GM06990 (cell line): ENCODE data around the gene TMEM139.
A peak's percentile ranks its signal among the peaks of the same experiment; 100 is the strongest.

Experiments used
- DNase-seq: peaks from one replicate; pipeline ENCODE4 v3.0.0-alpha.2; 2011; ENCODE audit not compliant: insufficient read length; ENCODE audit errors: extremely low read depth
- H3K27me3 ChIP-seq: replicated peaks from 2 replicates; pipeline ENCODE4 v1.6.0; 2011; ENCODE audit warnings: low read length; ENCODE audit not compliant: control insufficient read depth, insufficient read depth
- H3K36me3 ChIP-seq: 2 replicates; pipeline ENCODE4 v1.5.1; 2011; ENCODE audit warnings: low read length; ENCODE audit not compliant: control insufficient read depth, insufficient read depth
- H3K4me3 ChIP-seq: replicated peaks from 2 replicates; pipeline ENCODE4 v1.5.1; 2011; ENCODE audit warnings: low read depth, mild to moderate bottlenecking, control low read depth, low read length
- TF ChIP-seq, protein P1 (sequence below): IDR thresholded peaks from 2 replicates; pipeline ENCODE4 v1.5.1; 2011; ENCODE audit warnings: low read length, control low read depth, mild to moderate bottlenecking, inconsistent platforms; ENCODE audit not compliant: insufficient read depth, poor library complexity, severe bottlenecking

The TMEM139 gene

DNA sequence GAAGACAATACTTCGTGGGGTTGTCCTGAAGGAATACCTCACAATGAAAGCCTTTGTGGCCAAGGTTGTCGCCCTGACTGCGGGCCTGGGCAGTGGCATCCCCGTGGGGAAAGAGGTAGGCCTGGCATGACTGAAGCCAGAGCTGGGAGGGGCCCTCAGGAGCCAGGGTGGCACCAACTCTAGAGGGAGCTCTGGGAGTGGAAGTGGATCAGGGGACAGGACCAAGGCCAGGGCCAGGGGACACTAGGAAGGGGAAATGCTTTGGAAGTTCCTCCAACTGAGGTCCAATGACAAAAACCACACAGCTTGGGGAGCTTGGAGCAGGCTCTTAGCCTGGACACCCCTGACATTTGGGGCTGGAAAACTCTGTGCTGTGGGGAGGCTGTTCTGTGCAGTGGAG, 37.0 kb downstream of the TMEM139 start:
- Histone ChIP-seq H3K4me3 (no peak overlapping the region), H3K36me3 (no peaks in the 10 kb centered on the region), H3K27me3 (no peaks in the 10 kb centered on the region; the same call in 1 of the 2 replicates)
- DNase-seq: no peak
- TF ChIP-seq, protein P1, sequence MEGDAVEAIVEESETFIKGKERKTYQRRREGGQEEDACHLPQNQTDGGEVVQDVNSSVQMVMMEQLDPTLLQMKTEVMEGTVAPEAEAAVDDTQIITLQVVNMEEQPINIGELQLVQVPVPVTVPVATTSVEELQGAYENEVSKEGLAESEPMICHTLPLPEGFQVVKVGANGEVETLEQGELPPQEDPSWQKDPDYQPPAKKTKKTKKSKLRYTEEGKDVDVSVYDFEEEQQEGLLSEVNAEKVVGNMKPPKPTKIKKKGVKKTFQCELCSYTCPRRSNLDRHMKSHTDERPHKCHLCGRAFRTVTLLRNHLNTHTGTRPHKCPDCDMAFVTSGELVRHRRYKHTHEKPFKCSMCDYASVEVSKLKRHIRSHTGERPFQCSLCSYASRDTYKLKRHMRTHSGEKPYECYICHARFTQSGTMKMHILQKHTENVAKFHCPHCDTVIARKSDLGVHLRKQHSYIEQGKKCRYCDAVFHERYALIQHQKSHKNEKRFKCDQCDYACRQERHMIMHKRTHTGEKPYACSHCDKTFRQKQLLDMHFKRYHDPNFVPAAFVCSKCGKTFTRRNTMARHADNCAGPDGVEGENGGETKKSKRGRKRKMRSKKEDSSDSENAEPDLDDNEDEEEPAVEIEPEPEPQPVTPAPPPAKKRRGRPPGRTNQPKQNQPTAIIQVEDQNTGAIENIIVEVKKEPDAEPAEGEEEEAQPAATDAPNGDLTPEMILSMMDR: peak; percentile 20

DNA sequence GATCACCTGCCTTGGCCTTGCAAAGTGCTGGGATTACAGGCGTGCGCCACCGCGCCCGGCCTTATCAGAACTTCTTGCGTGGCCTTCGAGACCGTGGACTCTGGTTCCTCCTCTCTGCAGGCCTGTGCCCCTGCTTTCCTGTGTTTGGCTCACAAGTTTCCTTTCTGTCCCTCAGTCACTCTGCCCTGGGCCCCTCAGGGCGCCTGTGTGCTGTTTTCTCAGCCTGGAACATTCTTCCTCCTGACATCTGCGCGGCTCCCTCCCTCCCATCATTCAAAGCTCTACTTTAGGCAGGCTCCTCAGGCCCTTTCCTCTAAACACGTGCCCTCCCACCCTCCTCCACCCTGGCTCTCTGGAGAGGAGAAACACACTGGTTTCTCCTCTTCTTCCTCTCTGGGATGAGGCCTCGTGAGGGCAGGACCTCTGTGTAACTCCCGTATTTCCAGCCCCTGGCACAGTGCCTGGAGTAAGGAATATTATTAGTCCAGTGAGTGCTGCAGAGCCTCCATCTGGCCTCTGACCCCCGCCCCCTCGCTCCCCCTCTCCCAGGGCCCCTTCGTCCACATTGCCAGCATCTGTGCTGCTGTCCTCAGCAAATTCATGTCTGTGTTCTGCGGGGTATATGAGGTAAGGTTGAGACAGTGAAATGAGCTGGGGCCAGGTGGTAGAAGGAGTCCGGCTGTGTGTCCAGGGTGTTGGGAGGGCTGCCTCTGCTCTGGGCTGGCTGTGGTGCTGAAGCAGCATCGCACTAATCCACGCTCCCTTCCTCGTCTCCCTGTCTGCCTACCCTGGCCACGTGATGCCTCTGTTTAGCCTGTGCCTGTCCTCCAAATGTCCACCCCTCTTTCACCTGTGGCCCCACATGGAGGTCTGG, 38.2 kb downstream of the TMEM139 start:
- no peak overlapping the region for H3K4me3 ChIP-seq
- TF ChIP-seq, protein P1: no peak
- DNase-seq: no peak
- H3K27me3 ChIP-seq: no peaks in the 10 kb centered on the region; the same call in 1 of the 2 replicates
- H3K36me3 ChIP-seq: no peaks in the 10 kb centered on the region

DNA sequence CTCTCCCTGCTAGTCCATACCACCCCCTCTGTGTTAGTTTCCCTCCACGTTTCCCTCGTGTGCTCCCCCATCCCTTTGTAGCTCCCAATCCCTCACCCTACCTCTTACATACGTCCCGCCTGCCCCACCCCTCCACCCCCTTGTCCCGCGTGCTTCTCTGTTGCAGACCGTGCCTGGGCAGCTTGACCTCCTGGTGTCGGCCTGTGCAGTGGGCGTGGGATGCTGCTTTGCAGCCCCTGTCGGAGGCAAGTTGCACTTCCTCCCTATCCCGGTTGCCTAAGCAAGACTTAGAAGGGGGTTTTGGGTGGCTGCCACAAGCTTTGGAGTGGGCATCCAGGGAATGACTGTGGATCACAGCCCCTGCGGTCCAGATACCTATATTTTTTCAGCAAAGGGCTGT, 38.9 kb downstream of the TMEM139 start:
- H3K27me3 ChIP-seq: no peaks in the 10 kb centered on the region; the same call in 1 of the 2 replicates
- H3K4me3 ChIP-seq: no peak overlapping the region
- TF ChIP-seq, protein P1: no peak
- DNase-seq: no peak
- H3K36me3 ChIP-seq: no peaks in the 10 kb centered on the region

DNA sequence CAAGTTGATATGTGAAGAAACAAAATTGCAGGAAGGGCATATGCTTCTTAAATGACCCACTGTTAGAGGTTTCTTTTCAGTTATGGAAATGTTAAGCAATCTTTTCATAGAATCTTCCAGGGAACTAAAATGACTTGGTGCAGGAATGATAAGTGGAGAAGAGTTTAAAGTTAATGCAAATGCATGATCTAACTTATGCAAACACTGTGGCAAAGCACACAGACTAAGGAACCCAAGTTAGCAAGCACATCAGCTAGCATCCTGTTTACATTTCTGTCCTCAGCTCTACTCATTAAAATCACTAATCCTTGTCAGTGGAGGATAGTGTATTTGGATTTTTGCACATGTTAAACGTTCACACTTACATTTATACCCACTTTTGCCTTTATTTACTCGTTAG, 40.5 kb downstream of the TMEM139 start:
- Histone ChIP-seq H3K27me3 (no peaks in the 10 kb centered on the region), H3K4me3 (no peak overlapping the region), H3K36me3 (no peaks in the 10 kb centered on the region)
- no peak for DNase-seq
- TF ChIP-seq, protein P1: no peak

DNA sequence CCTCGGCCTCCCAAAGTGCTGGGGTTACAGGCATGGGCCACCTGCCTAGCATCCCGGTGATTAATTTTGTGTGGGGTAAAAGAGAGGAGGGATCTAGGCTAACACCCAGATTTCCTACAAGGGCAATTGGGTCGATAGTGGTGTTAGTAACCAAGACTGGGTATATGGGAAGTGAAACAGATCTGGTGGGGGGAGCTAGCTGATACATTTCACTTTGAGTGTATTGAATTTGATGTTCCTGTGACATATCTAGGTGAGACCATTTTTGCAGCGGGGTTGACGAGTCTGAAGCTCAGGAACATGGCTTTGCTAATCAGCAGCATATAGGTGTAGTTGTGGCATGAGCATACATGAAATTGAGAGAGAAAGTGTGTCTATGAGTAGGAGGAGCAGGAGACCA, 43.1 kb downstream of the TMEM139 start:
- TF ChIP-seq, protein P1: no peak
- Histone ChIP-seq H3K4me3 (no peak overlapping the region), H3K27me3 (no peaks in the 10 kb centered on the region), H3K36me3 (no peaks in the 10 kb centered on the region)
- no peak for DNase-seq
